Tongue (tissue), 3 donors: Measurements from ENCODE around the gene IMPDH2. TPM values are rescaled to one million over a fixed set of nuclear protein-coding genes. Genes with fewer than 3 reads are reported as not detected.

ENCODE experiments used
- DNase-seq: peaks from one replicate; pipeline ENCODE4 v3.0.0-alpha.2; 2015
- small RNA-seq: library from RNA; depleted of rRNA; stranded (forward); fragments of <200 nt; gene quantifications from one replicate; pipeline ENCODE3, GENCODE V24; 2014; ENCODE audit warnings: low replicate concordance
- total RNA-seq: library from RNA; depleted of rRNA; stranded (reverse); fragments of >200 nt; gene quantifications from one replicate; pipeline ENCODE4 v1.2.3, GENCODE V29; 2014

Gene IMPDH2
- total RNA-seq, 1 donor from 2014 or later: 195 TPM

DNA sequence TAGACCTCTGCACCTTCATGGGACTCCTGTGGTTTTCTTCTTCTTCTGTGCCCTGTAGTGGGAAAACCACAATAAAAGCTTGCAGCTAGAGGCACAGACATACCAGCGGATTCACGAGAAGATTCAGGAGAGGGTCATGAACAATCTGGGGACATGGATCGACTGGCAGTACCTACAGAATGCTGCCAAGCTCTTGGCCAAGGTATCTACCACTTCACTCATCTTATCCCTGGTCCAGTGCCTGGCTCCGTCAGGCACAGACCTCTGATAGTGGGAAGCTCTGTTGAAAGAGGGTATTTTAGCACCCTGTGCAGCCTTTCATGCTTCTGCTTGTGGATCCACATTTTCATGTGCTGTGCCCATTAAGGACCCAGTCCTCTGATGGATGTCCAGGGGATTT, 48.9 kb downstream of the IMPDH2 start:
- no peak for DNase-seq

DNA sequence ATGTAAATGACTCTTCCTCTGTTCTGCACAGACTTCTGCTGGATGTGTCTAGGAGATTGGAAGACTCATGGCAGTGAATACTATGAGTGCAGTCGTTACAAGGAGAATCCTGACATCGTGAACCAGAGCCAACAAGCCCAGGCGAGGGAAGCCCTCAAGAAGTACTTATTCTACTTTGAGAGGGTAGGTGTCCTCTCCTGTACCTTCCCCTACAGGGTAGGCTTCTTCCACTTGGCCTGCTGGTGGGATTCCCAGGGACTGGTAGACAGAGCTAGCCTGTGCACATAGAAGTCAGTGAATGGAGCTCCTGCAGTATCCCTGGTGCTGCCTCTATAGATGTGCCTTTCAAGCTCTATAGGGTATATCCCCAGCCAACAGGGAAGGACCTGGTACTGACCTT, 49.7 kb downstream of the IMPDH2 start:
- DNase-seq: no peak

Small RNAs within 50 kb of the gene (small RNA-seq; reads per million reads assigned to genes)
- gene MIR191 (2,726 reads per million, percentile 99 among the genes with 10 or more reads in this experiment), gene MIR425 (110 reads per million, percentile 97 among the genes with 10 or more reads in this experiment)

Other genes starting within 250 kb of the IMPDH2 start
- gene PRKAR2A, start 181.5 kb downstream of the IMPDH2 start, total RNA-seq: 37.0 TPM
- 21.7 TPM for gene SLC25A20, start 130.5 kb downstream of the IMPDH2 start, total RNA-seq
- 116 TPM for gene ARIH2, start 110.6 kb downstream of the IMPDH2 start, total RNA-seq
- gene P4HTM, start 39.2 kb downstream of the IMPDH2 start, total RNA-seq: 37.1 TPM
- gene WDR6, start 22.0 kb downstream of the IMPDH2 start, total RNA-seq: 81.6 TPM
- gene DALRD3, start 10.8 kb downstream of the IMPDH2 start, total RNA-seq: 35.4 TPM
- 54.2 TPM for gene NDUFAF3, start 7.3 kb downstream of the IMPDH2 start, total RNA-seq
- gene QRICH1, start 64.7 kb upstream of the IMPDH2 start, total RNA-seq: 88.7 TPM
- 301 TPM for gene QARS1, start 75.4 kb upstream of the IMPDH2 start, total RNA-seq
- gene USP19, start 91.4 kb upstream of the IMPDH2 start, total RNA-seq: 73.0 TPM
- 581 TPM for gene LAMB2, start 103.7 kb upstream of the IMPDH2 start, total RNA-seq
- gene CCDC71, start 136.9 kb upstream of the IMPDH2 start, total RNA-seq: 16.8 TPM
- gene KLHDC8B, start 142.2 kb upstream of the IMPDH2 start, total RNA-seq: 73.4 TPM
- gene C3orf62, start 247.8 kb upstream of the IMPDH2 start, total RNA-seq: 4.1 TPM